Gastrocnemius medialis (tissue), 4 donors: Measurements from ENCODE around the gene INS.

Experiments
- CTCF ChIP-seq, 5 experiments: fragments of 450-650 bp in 3 of 5; fragments of 200-600 bp in 2 of 5; sonication (generic) in 2 of 5; IDR thresholded peaks in 4 of 5; conservative IDR thresholded peaks in 1 of 5; 1 replicate in 4 of 5; 2 replicates in 1 of 5; pipeline ENCODE4 v1.5.1; 2016 to 2019; ENCODE audit warnings: antibody characterized with exemption in 5 of 5, mild to moderate bottlenecking in 3 of 5, moderate library complexity in 3 of 5
- POLR2A ChIP-seq, 2 donors: fragments of 450-650 bp; IDR thresholded peaks; one replicate each; pipeline ENCODE4 v1.6.1; 2017; ENCODE audit warnings: antibody characterized with exemption in 2 of 2, mild to moderate bottlenecking in 2 of 2, moderate library complexity in 2 of 2

DNA sequence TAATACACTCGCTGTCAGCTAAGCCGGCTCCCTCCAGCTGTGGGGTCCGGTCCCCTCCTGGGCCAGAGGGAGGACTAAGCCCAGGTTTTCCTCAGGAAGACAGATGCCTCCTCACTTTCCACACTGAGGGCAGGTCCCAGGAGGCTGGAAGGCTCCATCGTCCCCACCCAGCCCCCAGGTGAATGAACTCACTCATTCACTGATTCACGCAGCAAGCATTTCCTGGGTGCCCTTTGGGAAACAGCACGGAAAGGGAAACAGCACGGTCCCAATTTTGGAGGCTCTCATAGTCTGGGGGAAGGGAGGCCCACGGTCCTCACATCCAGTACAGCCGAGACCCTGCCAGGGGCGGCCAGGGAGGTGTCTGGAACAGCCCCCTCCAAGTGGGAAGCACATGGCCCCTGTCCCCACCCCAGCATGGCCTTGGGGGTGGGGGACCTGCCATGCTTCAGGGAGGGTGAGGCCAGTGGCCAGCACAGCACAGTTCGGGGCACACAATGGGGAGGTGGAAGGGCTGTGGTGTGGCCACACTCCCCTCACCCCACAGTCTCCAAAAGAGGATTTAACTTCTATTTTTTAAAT, 19.9 kb upstream of the INS start:
- TF ChIP-seq POLR2A (IDR thresholded peaks at IDR 0.05) (no peak), CTCF (IDR thresholded peaks at IDR 0.05 in 4 of 5, conservative IDR thresholded peaks at IDR 0.05 in 1 of 5) (no peak)
